Neural progenitor cell (in vitro differentiated cells): Measurements from ENCODE around the gene MYPN.

Experiments
- CTCF ChIP-seq: fragments of 200-600 bp; sonication (generic); IDR thresholded peaks from 2 replicates; pipeline ENCODE4 v1.5.1; 2017; ENCODE audit warnings: antibody characterized with exemption, mild to moderate bottlenecking
- EZH2 ChIP-seq: fragments of 200-600 bp; sonication (generic); IDR thresholded peaks from 2 replicates; pipeline ENCODE4 v1.6.1; 2017; ENCODE audit warnings: antibody characterized with exemption, mild to moderate bottlenecking, moderate library complexity

- no peak for TF ChIP-seq CTCF
- TF ChIP-seq EZH2 = no peak
These were observed 32.3 kb upstream of the MYPN start for GRCh38 chr10:68077026-68077425.
